HG03520 (cell line): ENCODE results near the gene ASXL2.

ENCODE experiments used
- ATAC-seq: cut with Tn5 transposase; IDR thresholded peaks from one replicate; pipeline ENCODE4 v1.9.1; 2021; ENCODE audit warnings: mild to moderate bottlenecking, moderate library complexity; ENCODE audit not compliant: unreplicated experiment

ASXL2 gene

GRCh38 chr2:25698752-25699151, 179.5 kb downstream of the ASXL2 start:
- no peak for ATAC-seq

GRCh38 chr2:25697559-25698341, 180.5 kb downstream of the ASXL2 start:
- ATAC-seq: no peak

GRCh38 chr2:25692737-25693445, 185.4 kb downstream of the ASXL2 start:
- no peak for ATAC-seq

- no peak for ATAC-seq
Measured at GRCh38 chr2:25692143-25692542, 186.1 kb downstream of the ASXL2 start.

GRCh38 chr2:25690058-25690457, 188.2 kb downstream of the ASXL2 start:
- no peak for ATAC-seq

GRCh38 chr2:25688236-25688635, 190.1 kb downstream of the ASXL2 start:
- no peak for ATAC-seq

- no peak for ATAC-seq
Measured at GRCh38 chr2:25685741-25686140, 192.5 kb downstream of the ASXL2 start.

- ATAC-seq: no peak
Measured at GRCh38 chr2:25684577-25685473, 193.5 kb downstream of the ASXL2 start.
